GM18951 (cell line): ENCODE data around the gene PNRC1.

Source experiments
- POLR2A ChIP-seq: IDR thresholded peaks from 4 replicates; pipeline ENCODE4 v1.6.1; 2011; ENCODE audit warnings: mild to moderate bottlenecking; ENCODE audit not compliant: insufficient read length, insufficient read depth; ENCODE audit errors: extremely low read depth
- in situ Hi-C: fragments of 300-500 bp; cut with MboI; formaldehyde crosslinking; loops from one replicate; pipeline ENCODE4 v1.12.0; 2022; ENCODE audit warnings: low sequenced_read_pairs, mixed read lengths, inconsistent platforms; ENCODE audit not compliant: unreplicated experiment

The PNRC1 gene

DNA sequence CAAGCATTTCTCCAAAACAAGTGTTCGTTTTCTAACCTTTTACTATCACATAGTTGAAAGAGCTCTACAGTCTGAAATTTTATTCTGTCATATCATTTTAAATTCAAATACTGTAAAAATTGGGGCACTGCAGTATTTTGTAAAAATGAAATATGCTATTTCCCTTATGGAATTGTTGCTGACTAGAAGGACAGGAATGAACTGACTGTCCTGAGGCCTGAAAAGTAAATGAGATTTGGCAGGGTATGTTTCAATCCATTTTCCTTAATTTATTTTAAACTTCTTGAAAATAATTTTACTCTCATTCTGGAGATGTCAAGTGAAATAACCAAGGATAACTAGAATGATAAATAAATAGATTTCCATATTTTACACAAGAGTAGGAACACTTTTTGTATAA is 11.9 kb upstream of the PNRC1 start:
- in situ Hi-C loops, result no loop called here
- TF ChIP-seq POLR2A, result no peak

DNA sequence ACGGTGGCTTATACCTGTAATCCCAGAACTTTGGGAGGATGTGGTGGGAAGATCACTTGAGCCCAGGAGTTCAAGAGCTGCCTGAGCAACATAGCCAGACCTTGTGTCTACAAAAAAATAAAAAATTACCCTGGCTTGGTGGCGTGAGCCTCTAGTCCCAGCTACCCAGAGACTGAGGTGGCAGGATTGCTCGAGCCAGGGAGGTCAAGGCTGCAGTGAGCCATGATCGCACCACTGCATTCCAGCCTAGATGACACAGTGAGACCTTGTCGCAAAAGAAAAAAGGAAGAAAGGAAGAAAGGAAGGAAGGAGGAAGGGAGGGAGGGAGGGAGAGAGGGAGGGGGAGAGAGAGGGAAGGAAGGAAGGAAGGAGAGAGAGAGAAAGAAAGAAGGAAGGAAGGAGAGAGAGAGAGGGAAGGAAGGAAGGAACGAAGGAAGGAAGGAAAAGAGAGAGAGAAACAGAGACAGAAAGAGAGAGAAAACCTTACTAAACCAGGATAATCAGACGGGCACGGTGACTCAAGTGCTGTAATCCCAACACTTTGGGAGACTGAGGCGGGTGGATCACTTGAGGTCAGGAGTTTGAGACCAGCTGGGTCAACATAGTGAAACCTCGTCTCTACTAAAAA is 10.9 kb upstream of the PNRC1 start:
- in situ Hi-C loops, result no loop called here
- TF ChIP-seq POLR2A, result no peak

DNA sequence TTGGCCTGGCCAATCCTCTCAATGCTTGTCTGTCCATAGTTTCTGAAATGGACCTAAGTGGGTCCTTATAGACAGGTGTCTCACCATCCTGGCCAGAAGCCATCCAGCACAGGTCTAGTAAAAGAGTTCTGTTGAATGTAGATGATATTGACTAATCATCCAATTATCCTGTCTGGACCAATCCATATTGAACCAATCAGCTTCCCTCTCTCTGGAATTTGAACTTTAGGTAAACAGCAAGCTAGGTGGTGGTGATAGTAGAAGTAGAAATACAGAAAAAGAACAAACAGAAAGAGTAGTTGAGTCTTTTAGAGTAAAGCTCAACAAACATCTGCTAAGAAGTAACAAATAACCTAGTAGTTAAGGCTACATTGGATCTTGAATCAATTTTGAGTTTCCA is 9.5 kb upstream of the PNRC1 start:
- no peak for TF ChIP-seq POLR2A
- in situ Hi-C loops, result no loop called here

DNA sequence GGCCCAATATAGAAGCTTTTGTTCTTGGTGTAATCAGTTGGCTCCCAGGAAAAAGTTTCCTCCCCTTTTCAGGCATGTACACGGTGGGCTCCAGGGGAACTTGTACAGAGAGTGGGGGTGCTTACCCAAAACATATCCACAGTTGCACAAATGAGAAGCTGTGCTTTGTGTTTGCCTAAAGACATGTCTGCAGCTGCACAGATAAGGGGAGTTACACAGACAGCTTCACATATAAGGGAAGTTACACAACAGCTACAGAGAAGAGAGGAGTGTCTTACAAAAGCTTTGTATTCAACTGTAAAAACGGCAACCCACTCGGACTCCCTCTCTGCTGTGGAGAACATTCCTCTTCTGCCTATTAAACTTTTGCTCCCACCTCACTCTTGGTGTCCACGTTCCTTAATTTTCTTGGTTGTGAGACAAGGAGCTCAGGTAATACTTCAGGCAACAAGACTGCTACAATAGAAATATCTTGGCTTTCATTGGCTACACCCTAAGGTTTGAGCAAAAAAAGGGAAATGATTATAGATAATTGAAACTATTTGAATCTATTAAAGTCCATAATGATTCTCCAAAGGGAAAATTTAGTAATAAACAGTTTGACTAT is 7.4 kb upstream of the PNRC1 start:
- in situ Hi-C loops, result no loop called here
- no peak for TF ChIP-seq POLR2A

DNA sequence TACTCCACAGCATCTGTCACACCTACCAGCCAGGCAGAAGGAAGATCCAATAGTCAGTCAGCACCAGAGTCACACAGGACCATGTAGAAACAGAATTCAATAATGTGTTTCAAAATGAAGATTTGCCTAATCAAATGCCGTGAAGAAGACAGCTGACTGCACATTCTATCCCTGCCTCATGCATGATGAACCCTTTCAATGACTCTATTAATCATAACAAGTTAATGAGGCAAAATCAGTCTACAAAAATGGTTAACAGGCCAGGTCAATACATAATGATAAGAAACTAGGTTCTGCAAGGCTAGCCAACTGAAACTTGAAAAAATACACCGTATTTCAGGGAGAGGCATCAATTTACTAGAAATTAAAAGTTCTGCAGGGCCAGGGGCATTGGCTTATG is 6.7 kb upstream of the PNRC1 start:
- TF ChIP-seq POLR2A, result no peak
- in situ Hi-C loops, result no loop called here

DNA sequence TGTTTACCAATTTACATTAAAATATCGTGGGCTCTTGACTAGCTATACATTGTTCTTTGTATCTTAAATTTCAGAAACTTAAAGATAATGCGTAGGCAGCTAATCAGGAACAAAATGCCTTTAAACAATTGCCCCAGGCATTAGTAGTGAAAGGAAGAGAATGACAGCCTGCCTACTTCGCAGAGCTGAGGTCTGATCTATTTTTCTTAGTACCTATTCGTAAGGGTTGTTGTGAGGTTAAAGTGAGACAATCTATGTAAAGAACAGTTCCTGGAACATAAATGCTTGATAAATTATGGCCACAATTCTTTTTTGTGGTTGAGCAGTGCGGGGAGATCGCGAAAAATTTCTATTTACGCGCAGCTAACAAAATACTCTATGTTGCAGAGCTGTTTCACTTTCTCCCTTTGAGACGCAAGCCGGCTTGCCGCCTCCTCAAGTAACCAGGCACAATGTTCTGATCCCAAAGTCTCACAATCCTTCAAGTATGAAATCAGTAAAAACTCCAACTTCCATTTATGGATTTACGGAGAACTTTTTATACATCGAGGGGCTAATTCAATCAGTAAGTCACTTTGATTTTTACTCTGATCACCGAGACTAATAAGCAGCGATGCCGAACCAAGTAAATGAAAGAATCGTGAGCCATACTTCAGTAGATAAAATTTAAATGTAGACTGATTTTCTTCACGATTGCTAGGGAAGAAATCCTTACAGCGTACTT is 878 bp upstream of the PNRC1 start:
- in situ Hi-C loops, result no loop called here
- no peak for TF ChIP-seq POLR2A

DNA sequence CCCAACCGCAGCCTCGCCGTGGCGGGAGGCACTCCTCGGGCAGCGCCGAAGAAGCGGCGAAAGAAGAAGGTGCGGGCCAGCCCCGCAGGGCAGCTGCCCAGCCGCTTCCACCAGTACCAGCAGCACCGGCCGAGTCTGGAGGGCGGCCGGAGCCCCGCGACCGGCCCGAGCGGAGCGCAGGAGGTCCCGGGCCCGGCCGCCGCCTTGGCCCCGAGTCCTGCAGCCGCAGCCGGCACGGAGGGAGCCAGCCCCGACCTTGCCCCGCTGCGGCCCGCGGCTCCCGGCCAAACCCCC is 525 bp downstream of the PNRC1 start:
- TF ChIP-seq POLR2A, result no peak
- in situ Hi-C loops, result no loop called here

DNA sequence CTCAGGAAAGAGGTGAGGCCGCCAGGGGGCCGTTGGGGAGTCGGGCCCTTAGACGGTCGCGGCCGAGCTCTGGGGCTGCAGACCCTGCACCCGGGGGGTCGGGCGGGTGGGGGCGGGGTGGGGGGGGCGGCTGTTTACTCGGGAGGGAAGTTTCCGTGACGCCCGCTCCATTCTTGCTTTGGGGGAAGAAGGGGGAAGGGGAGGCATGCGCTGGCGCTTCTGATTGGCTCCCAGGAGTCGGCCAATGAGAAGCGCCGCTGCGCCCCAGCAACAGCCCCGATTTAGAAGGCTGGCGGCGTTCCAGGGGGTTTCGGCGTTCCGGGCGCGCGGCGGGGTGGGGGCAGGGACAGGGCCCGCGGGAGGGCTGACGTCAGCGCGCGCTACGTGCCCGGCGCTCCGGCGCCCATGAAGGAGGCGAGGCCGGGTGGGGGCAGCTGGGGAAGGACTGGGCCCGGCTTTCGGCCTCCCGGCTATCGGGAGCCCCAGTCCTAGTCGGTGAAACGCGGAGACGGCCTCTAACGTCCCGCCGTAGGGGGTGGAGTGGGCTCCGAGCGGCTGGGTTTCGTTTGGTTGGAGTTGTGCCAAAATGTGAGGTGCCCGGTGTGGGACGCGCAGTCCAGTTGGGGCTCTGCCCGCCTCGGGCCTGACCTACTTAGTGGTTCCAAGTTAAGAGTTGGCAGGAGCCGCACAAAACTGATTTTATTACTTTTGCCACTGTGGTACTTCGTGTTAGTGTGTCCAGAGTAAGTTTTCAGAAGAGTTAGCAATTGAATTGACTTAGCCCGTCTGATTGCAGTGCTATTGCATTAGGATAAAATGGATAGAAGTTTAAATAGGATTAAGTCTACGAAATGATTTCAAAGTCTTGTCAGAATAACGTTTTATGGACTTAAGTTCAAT is 1.1 kb downstream of the PNRC1 start:
- TF ChIP-seq POLR2A, result peak; percentile 90
- in situ Hi-C loops, result no loop called here

DNA sequence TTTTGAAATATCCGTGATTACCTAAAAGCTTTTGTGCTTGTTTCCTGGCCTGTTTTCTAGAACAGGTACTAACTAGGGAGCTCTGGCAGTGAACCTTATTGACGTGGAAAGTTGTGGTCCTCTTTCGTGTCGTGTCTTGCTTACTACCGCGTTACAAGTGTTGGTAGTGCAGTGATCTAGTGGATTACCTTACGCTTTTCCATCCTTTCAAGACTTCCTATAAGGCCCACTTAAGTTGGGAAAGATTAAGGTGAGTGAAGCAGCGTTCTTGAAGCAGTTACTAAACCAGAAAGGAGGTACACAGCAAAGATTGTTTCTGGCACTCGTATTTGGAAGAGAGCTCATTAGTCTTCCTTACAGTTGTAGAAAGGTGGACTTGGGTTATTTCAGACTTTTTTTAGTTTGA is 1.9 kb downstream of the PNRC1 start:
- in situ Hi-C loops, result no loop called here

DNA sequence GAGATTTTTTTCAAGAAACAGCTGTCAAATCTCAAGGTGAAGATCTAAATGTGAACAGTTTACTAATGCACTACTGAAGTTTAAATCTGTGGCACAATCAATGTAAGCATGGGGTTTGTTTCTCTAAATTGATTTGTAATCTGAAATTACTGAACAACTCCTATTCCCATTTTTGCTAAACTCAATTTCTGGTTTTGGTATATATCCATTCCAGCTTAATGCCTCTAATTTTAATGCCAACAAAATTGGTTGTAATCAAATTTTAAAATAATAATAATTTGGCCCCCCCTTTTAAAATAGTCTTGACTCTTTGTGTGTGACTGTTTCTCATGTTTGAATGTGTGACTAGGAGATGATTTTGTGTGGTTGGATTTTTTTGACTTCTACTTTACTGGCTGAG is 4.0 kb downstream of the PNRC1 start:
- in situ Hi-C loops, result no loop called here
- TF ChIP-seq POLR2A, result no peak

More for the DNA sequence above, 1.9 kb downstream of the PNRC1 start:
- TF ChIP-seq POLR2A, result no peak

DNA sequence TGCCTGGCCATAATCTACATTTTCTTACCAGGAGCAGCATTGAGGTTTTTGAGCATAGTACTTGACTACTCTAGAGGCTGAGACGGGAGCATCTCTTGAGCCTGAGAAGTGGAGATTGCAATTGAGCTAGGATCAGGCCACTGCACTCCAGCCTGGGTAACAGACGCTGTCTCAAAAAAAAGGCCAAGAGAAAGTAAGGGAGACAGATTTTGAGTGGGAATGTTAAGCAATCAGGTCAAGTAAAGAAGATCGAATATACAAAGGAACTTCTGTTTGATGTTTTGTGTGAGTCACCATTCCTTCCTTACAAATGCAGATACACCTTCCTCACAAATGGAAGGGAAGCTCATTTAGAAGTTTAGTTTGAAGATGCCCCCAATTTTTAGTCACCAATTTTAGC is 4.4 kb downstream of the PNRC1 start:
- in situ Hi-C loops, result no loop called here
- no peak for TF ChIP-seq POLR2A

DNA sequence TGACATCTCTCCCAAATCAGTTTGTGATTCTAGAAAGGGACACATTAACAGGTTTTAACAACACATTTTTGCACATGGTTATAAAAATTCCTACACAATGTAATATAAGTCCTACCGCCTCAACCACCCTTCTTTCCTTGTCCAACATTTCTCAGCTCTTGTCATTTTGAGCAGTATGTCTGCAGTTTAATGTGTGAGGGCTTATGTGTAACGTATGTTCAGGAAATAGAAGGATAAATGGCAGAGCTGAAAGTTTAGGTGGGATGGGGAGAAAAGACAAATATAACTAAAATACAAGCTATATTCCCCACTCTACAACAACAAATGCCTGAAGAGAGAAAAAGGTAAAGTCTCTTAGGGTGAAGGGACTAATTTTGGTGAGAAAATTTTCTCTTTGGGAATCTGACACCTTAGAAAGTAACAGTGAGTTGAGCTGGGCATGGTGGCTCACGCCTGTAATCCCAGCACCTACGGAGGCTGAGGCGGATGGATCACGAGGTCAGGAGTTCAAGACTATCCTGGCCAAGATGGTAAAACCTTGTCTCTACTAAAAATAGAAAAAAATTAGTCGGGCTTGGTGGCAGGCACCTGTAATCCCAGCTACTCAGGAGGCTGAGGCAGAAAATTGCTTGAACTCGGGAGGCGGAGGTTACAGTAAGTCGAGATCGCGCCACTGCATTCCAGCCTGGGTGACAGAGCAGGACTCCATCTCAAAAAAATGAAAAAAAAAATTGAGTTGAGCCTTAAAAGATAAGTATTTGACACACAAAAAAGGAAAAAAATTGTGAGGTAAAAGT is 5.1 kb downstream of the PNRC1 start:
- TF ChIP-seq POLR2A, result no peak
- in situ Hi-C loops, result no loop called here

DNA sequence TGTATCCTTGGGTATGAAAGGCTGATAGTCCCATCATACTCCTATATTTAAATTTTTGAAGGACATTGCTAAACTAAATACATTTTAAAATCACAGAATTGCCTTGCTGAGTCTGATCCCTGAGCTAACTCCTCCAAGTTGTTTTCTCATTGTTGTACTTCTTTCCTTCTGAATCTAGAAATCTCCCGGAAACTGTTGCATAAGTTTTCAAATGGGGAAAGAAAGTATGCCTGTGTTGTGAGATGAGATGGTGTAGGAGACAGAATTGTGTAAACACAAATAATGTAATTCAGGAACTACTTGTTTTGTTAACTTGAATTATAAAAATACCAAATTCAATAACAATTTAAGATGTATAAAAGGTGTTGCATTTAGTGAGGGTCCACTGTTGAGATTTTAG is 7.3 kb downstream of the PNRC1 start:
- no peak for TF ChIP-seq POLR2A
- in situ Hi-C loops, result no loop called here
